Loucy (cell line): ENCODE results near the gene PDLIM4.

ENCODE experiments used
- H2AFZ ChIP-seq: fragments of 200-600 bp; sonication (generic); 2 replicates; pipeline ENCODE4 v1.6.0; 2016; ENCODE audit warnings: antibody characterized with exemption, mild to moderate bottlenecking, low read length, moderate library complexity
- H3F3A ChIP-seq: fragments of 200-600 bp; 2 replicates; pipeline ENCODE4 v1.6.0; 2016; ENCODE audit warnings: antibody characterized with exemption, low read depth, mild to moderate bottlenecking
- H3K27me3 ChIP-seq: fragments of 200-600 bp; sonication (generic); 2 replicates; pipeline ENCODE4 v1.6.1; 2014; ENCODE audit warnings: low read length, mild to moderate bottlenecking; ENCODE audit not compliant: insufficient read depth, poor library complexity, severe bottlenecking
- H3K36me3 ChIP-seq: fragments of 200-600 bp; sonication (generic); 2 replicates; pipeline ENCODE4 v1.6.1; 2016; ENCODE audit warnings: low read length; ENCODE audit not compliant: insufficient read depth
- H3K4me1 ChIP-seq: fragments of 200-600 bp; sonication (generic); 2 replicates; pipeline ENCODE4 v1.5.1; 2014; ENCODE audit warnings: low read length, mild to moderate bottlenecking; ENCODE audit not compliant: insufficient read depth, poor library complexity, severe bottlenecking
- H3K4me2 ChIP-seq: fragments of 200-600 bp; sonication (generic); 2 replicates; pipeline ENCODE4 v1.6.0; 2014; ENCODE audit warnings: antibody characterized with exemption, low read length, low read depth, mild to moderate bottlenecking; ENCODE audit not compliant: poor library complexity, severe bottlenecking
- H3K4me3 ChIP-seq: fragments of 200-600 bp; sonication (generic); 2 replicates; pipeline ENCODE4 v1.5.1; 2014; ENCODE audit warnings: low read length, mild to moderate bottlenecking, mixed read lengths; ENCODE audit not compliant: poor library complexity, severe bottlenecking
- H3K79me2 ChIP-seq: fragments of 200-600 bp; sonication (generic); 2 replicates; pipeline ENCODE4 v1.6.1; 2014; ENCODE audit warnings: low read length; ENCODE audit not compliant: insufficient read depth
- H3K9ac ChIP-seq: fragments of 200-600 bp; sonication (generic); 2 replicates; pipeline ENCODE4 v1.6.0; 2014; ENCODE audit warnings: mild to moderate bottlenecking, low read depth, low read length, moderate library complexity; ENCODE audit not compliant: poor library complexity, severe bottlenecking
- H3K9me2 ChIP-seq: fragments of 200-600 bp; sonication (generic); replicated peaks from 2 replicates; pipeline ENCODE4 v1.6.1; 2016; ENCODE audit warnings: low read depth, low read length, mixed read lengths
- H3K9me3 ChIP-seq: fragments of 200-600 bp; sonication (generic); 2 replicates; pipeline ENCODE4 v1.6.1; 2014; ENCODE audit warnings: mild to moderate bottlenecking, antibody characterized with exemption, low read length, low read depth; ENCODE audit not compliant: insufficient read depth
- H4K20me1 ChIP-seq: fragments of 200-600 bp; sonication (generic); 2 replicates; pipeline ENCODE4 v1.6.0; 2014; ENCODE audit warnings: antibody characterized with exemption, low read length, mild to moderate bottlenecking; ENCODE audit not compliant: insufficient read depth, poor library complexity, severe bottlenecking
- CTCF ChIP-seq: fragments of 200-600 bp; sonication (generic); conservative IDR thresholded peaks from 2 replicates; pipeline ENCODE4 v1.5.1; 2014; ENCODE audit warnings: mild to moderate bottlenecking, antibody characterized with exemption, low read length
- EZH2phosphoT487 ChIP-seq: fragments of 200-600 bp; IDR thresholded peaks from 2 replicates; pipeline ENCODE4 v1.6.1; 2018; ENCODE audit warnings: antibody characterized with exemption, mild to moderate bottlenecking, moderate library complexity, borderline replicate concordance

The PDLIM4 gene

GRCh38 chr5:132228241-132229035, 29.1 kb upstream of the PDLIM4 start:
- Histone ChIP-seq H3K4me1 (peaks cover 36% of the 10 kb centered on the region), H4K20me1 (no peaks in the 10 kb centered on the region), H3K9me2 (no peaks in the 10 kb centered on the region), H2AFZ (no peak overlapping the region), H3K27me3 (no peaks in the 10 kb centered on the region), H3F3A (no peaks in the 10 kb centered on the region), H3K79me2 (no peaks in the 10 kb centered on the region), H3K4me2 (no peak overlapping the region), H3K9ac (no peak overlapping the region), H3K9me3 (no peaks in the 10 kb centered on the region), H3K36me3 (no peaks in the 10 kb centered on the region), H3K4me3 (no peak overlapping the region)
- no peak for TF ChIP-seq CTCF
- TF ChIP-seq EZH2phosphoT487 = no peak

GRCh38 chr5:132229236-132229635, 28.3 kb upstream of the PDLIM4 start:
- H3K27me3 ChIP-seq = no peaks in the 10 kb centered on the region

GRCh38 chr5:132230871-132231270, 26.6 kb upstream of the PDLIM4 start:
- Histone ChIP-seq H3K9me3 (no peaks in the 10 kb centered on the region), H3K27me3 (no peaks in the 10 kb centered on the region), H3K9me2 (no peaks in the 10 kb centered on the region), H4K20me1 (no peaks in the 10 kb centered on the region), H3K4me3 (no peak overlapping the region), H3K36me3 (no peaks in the 10 kb centered on the region), H3K9ac (no peak overlapping the region), H2AFZ (no peak overlapping the region; the same call in 1 of the 2 replicates), H3K4me1 (peaks cover 33% of the 10 kb centered on the region), H3K4me2 (peak overlapping the region; percentile 64), H3F3A (no peaks in the 10 kb centered on the region), H3K79me2 (no peaks in the 10 kb centered on the region)
- TF ChIP-seq EZH2phosphoT487 (no peak), CTCF (no peak)

More at GRCh38 chr5:132229236-132229635, 28.3 kb upstream of the PDLIM4 start:
- Histone ChIP-seq H3K4me2 (peak overlapping the region; percentile 52), H3K36me3 (no peaks in the 10 kb centered on the region), H3K4me1 (peaks cover 36% of the 10 kb centered on the region), H3K9ac (no peak overlapping the region), H2AFZ (no peak overlapping the region), H3K9me3 (no peaks in the 10 kb centered on the region), H4K20me1 (no peaks in the 10 kb centered on the region), H3K79me2 (no peaks in the 10 kb centered on the region), H3K4me3 (no peak overlapping the region), H3K9me2 (no peaks in the 10 kb centered on the region), H3F3A (no peaks in the 10 kb centered on the region)
- TF ChIP-seq CTCF (no peak), EZH2phosphoT487 (no peak)
